GM12892 (cell line): ENCODE measurements around the gene TSPEAR.

Source experiments
- POLR2A ChIP-seq: IDR thresholded peaks from 2 replicates; pipeline ENCODE4 v1.6.1; 2011; ENCODE audit warnings: low read depth, low read length, control low read depth
- POLR2AphosphoS5 ChIP-seq: IDR thresholded peaks from 2 replicates; pipeline ENCODE4 v1.6.1; 2011; ENCODE audit warnings: low read depth, low read length, control low read depth

- TF ChIP-seq POLR2A = no peak
- TF ChIP-seq POLR2AphosphoS5 = no peak
Measured at GRCh38 chr21:44497703-44498126, 213.7 kb downstream of the TSPEAR start.
